Liver (tissue), 9 donors: Measurements from ENCODE around the gene PATJ. TPM values are rescaled to one million over a fixed set of nuclear protein-coding genes. Genes with fewer than 3 reads are reported as not detected.

Experiments
- DNase-seq: peaks from one replicate; pipeline ENCODE4 v3.0.0-alpha.2; 2017; ENCODE audit warnings: low spot score
- H3K27ac ChIP-seq, 2 donors: one replicate each; pipeline ENCODE4 v1.7.0; 2013; ENCODE audit warnings: inconsistent platforms in 2 of 2, low read length in 2 of 2, control low read depth in 1 of 2, low read depth in 1 of 2, mild to moderate bottlenecking in 1 of 2
- H3K27me3 ChIP-seq, 4 donors: one replicate each; pipeline versions ENCODE4 v1.6.1 to v1.7.0; 2013; ENCODE audit warnings: low read length in 3 of 4, inconsistent platforms in 1 of 4, mild to moderate bottlenecking in 1 of 4, moderate library complexity in 1 of 4; ENCODE audit not compliant: control insufficient read depth in 4 of 4, insufficient read depth in 4 of 4
- H3K36me3 ChIP-seq, 4 donors: one replicate each; pipeline versions ENCODE4 v1.6.1 to v1.7.0; 2013; ENCODE audit warnings: low read length in 3 of 4, mild to moderate bottlenecking in 3 of 4, low read depth in 1 of 4, moderate library complexity in 1 of 4; ENCODE audit not compliant: control insufficient read depth in 4 of 4, insufficient read depth in 3 of 4
- H3K4me1 ChIP-seq, 4 donors: one replicate each; pipeline versions ENCODE4 v1.6.1 to v1.7.0; 2013; ENCODE audit warnings: low read length in 3 of 4, mild to moderate bottlenecking in 3 of 4, moderate library complexity in 1 of 4; ENCODE audit not compliant: control insufficient read depth in 4 of 4, insufficient read depth in 4 of 4
- H3K4me3 ChIP-seq, 3 donors: one replicate each; pipeline versions ENCODE4 v1.6.1 to v1.7.0; 2013; ENCODE audit warnings: low read length in 3 of 3, control low read depth in 1 of 3, low read depth in 1 of 3, mild to moderate bottlenecking in 1 of 3
- H3K9ac ChIP-seq, 2 donors: one replicate each; pipeline ENCODE4 v1.7.0; 2013; ENCODE audit warnings: low read length in 2 of 2, mild to moderate bottlenecking in 2 of 2, moderate library complexity in 2 of 2, control low read depth in 1 of 2, low read depth in 1 of 2
- H3K9me3 ChIP-seq, 4 donors: one replicate each; pipeline versions ENCODE4 v1.6.1 to v1.7.0; 2013; ENCODE audit warnings: low read length in 3 of 4; ENCODE audit not compliant: control insufficient read depth in 4 of 4
- CTCF ChIP-seq: fragments of 150-350 bp; IDR thresholded peaks from 2 replicates; pipeline ENCODE4 v1.5.1; 2017; ENCODE audit warnings: improper control_type of control experiment, low read depth, low read length; ENCODE audit not compliant: missing input control
- EGR1 ChIP-seq, 2 donors: IDR thresholded peaks; 2 replicates each; pipeline ENCODE4 v1.6.1; 2016 to 2018; ENCODE audit warnings: antibody characterized with exemption in 2 of 2, low read depth in 2 of 2
- FOXA1 ChIP-seq: IDR thresholded peaks from 2 replicates; pipeline ENCODE4 v1.6.1; 2016; ENCODE audit warnings: antibody characterized with exemption
- FOXA2 ChIP-seq: IDR thresholded peaks from 2 replicates; pipeline ENCODE4 v1.6.1; 2016; ENCODE audit warnings: antibody characterized with exemption
- GABPA ChIP-seq, 2 donors: IDR thresholded peaks in 1 of 2; conservative IDR thresholded peaks in 1 of 2; 2 replicates each; pipeline ENCODE4 v1.6.1; 2016; ENCODE audit warnings: antibody characterized with exemption in 2 of 2, mild to moderate bottlenecking in 1 of 2, moderate library complexity in 1 of 2
- HNF4A ChIP-seq, 2 donors: conservative IDR thresholded peaks; 2 replicates each; pipeline ENCODE4 v1.6.1; 2016; ENCODE audit warnings: antibody characterized with exemption in 2 of 2, mild to moderate bottlenecking in 2 of 2
- HNF4G ChIP-seq: IDR thresholded peaks from 2 replicates; pipeline ENCODE4 v1.6.1; 2016; ENCODE audit warnings: antibody characterized with exemption
- JUND ChIP-seq, 2 donors: IDR thresholded peaks; 2 replicates each; pipeline ENCODE4 v1.6.1; 2016; ENCODE audit warnings: antibody characterized with exemption in 2 of 2
- MAX ChIP-seq: IDR thresholded peaks from 2 replicates; pipeline ENCODE4 v1.6.1; 2016; ENCODE audit warnings: antibody characterized with exemption
- NR2F2 ChIP-seq: IDR thresholded peaks from 2 replicates; pipeline ENCODE4 v1.6.1; 2016; ENCODE audit warnings: antibody characterized with exemption
- RAD21 ChIP-seq, 2 donors: IDR thresholded peaks; 2 replicates each; pipeline ENCODE4 v1.6.1; 2016; ENCODE audit warnings: antibody characterized with exemption in 2 of 2, mild to moderate bottlenecking in 2 of 2
- REST ChIP-seq: IDR thresholded peaks from 2 replicates; pipeline ENCODE4 v1.6.1; 2016; ENCODE audit warnings: antibody characterized with exemption, mild to moderate bottlenecking
- RXRA ChIP-seq, 2 donors: IDR thresholded peaks; 2 replicates each; pipeline ENCODE4 v1.6.1; 2017 to 2018; ENCODE audit warnings: antibody characterized with exemption in 2 of 2, mild to moderate bottlenecking in 1 of 2
- SP1 ChIP-seq: IDR thresholded peaks from 2 replicates; pipeline ENCODE4 v1.6.1; 2018; ENCODE audit warnings: antibody characterized with exemption, mild to moderate bottlenecking
- TAF1 ChIP-seq: conservative IDR thresholded peaks from 2 replicates; pipeline ENCODE4 v1.6.1; 2016; ENCODE audit warnings: antibody characterized with exemption, mild to moderate bottlenecking
- YY1 ChIP-seq: IDR thresholded peaks from 2 replicates; pipeline ENCODE4 v1.6.1; 2016; ENCODE audit warnings: antibody characterized with exemption, mild to moderate bottlenecking
- WGBS: extraction: QIAGEN DNeasy Blood & Tissue Kit; methylation state at CpG from one replicate; pipeline ENCODE4 v1.1.7; 2013; 5-methylcytosine and 5-hydroxymethylcytosine counted together
- polyA plus RNA-seq, 2 donors: library from polyadenylated mRNA; stranded (reverse) in 1 of 2; unstranded in 1 of 2; fragments of 200-250 nt in 1 of 2; fragments of >200 nt in 1 of 2; fragmentation: Nextera tagmentation in 1 of 2; extraction: Ambion mirVana in 1 of 2; gene quantifications; one replicate each; pipeline versions ENCODE4 v1.2.1 to v1.2.3, GENCODE V29; 2013 to 2015
- total RNA-seq, 2 donors: library from RNA; depleted of rRNA; stranded (reverse); fragments of >200 nt; gene quantifications; one replicate each; pipeline ENCODE4 v1.2.3, GENCODE V29; 2014
- TF ChIP-seq, protein P1 (sequence below): IDR thresholded peaks from 2 replicates; pipeline ENCODE4 v1.6.1; 2016; ENCODE audit warnings: antibody characterized with exemption
- TF ChIP-seq, protein P2 (sequence below): IDR thresholded peaks from 2 replicates; pipeline ENCODE4 v1.6.1; 2016; ENCODE audit warnings: antibody characterized with exemption
- donor health status: healthy.
- donor health status: healthy.
- donor health status: healthy.
- donor health status: healthy.
- donor health status: healthy.

PATJ gene
- total and polyA plus RNA-seq, 4 donors = 5.7 to 29.8 (median 9.0) TPM

- WGBS = 99% methylated on average over 3 of the region's 3 CpGs
- TF ChIP-seq HNF4A (conservative IDR thresholded peaks at IDR 0.05) (no peak), MAX (no peak), FOXA2 (no peak), HNF4G (no peak), NR2F2 (no peak), REST (no peak), CTCF (no peak), EGR1 (IDR thresholded peaks at IDR 0.05; ENCODE audit: low read depth in 2 of 2) (no peak), YY1 (no peak), JUND (IDR thresholded peaks at IDR 0.05) (no peak), SP1 (no peak), FOXA1 (no peak), RAD21 (IDR thresholded peaks at IDR 0.05) (no peak), RXRA (IDR thresholded peaks at IDR 0.05) (no peak), TAF1 (no peak), GABPA (IDR thresholded peaks at IDR 0.05 in 1 of 2, conservative IDR thresholded peaks at IDR 0.05 in 1 of 2) (no peak)
- TF ChIP-seq, protein P1, sequence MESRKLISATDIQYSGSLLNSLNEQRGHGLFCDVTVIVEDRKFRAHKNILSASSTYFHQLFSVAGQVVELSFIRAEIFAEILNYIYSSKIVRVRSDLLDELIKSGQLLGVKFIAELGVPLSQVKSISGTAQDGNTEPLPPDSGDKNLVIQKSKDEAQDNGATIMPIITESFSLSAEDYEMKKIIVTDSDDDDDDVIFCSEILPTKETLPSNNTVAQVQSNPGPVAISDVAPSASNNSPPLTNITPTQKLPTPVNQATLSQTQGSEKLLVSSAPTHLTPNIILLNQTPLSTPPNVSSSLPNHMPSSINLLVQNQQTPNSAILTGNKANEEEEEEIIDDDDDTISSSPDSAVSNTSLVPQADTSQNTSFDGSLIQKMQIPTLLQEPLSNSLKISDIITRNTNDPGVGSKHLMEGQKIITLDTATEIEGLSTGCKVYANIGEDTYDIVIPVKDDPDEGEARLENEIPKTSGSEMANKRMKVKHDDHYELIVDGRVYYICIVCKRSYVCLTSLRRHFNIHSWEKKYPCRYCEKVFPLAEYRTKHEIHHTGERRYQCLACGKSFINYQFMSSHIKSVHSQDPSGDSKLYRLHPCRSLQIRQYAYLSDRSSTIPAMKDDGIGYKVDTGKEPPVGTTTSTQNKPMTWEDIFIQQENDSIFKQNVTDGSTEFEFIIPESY = no peak
- TF ChIP-seq, protein P2, sequence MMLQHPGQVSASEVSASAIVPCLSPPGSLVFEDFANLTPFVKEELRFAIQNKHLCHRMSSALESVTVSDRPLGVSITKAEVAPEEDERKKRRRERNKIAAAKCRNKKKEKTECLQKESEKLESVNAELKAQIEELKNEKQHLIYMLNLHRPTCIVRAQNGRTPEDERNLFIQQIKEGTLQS = no peak
Measured at GRCh38 chr1:61935516-61935915, 193.2 kb downstream of the PATJ start.

More at GRCh38 chr1:61935516-61935915, 193.2 kb downstream of the PATJ start:
- DNase-seq = no peak
- Histone ChIP-seq H3K4me1 (no peaks in the 10 kb centered on the region), H3K9ac (no peak overlapping the region), H3K27ac (no peak overlapping the region), H3K36me3 (peaks cover 0 to 4% (median 0%) of the 10 kb centered on the region in 4 donors), H3K27me3 (no peaks in the 10 kb centered on the region), H3K9me3 (no peaks in the 10 kb centered on the region), H3K4me3 (no peak overlapping the region)
